Activated naive CD4-positive, alpha-beta T cell treated with anti-CD3 and anti-CD28 coated beads, Interleukin-2, amount 10 ng/mL, durations not matched to agents 7 days and 5 days (primary cell): ENCODE results near the gene ASB8.
A peak's percentile ranks its signal among the peaks of the same experiment; 100 is the strongest.
"Not testable (repeated sequence)": the region's sequence is repeated elsewhere in the genome, so short reads cannot be mapped to it uniquely, and the experiment has no call there.

Experiments used
- CTCF ChIA-PET: fragments of 350-600 bp; sonication (Branson Sonifier 250); formaldehyde crosslinking; loops from one replicate; lab custom pipeline; 2021; ENCODE audit warnings: antibody characterized with exemption; lab: Charles Lee
- DNase-seq: peaks from one replicate; pipeline ENCODE4 v3.0.0-alpha.2; 2020
- H3K27ac Mint-ChIP-seq: one replicate; pipeline ENCODE4 v1.8.0; 2021; ENCODE audit warnings: mild to moderate bottlenecking, moderate library complexity, mixed read lengths
- H3K27me3 Mint-ChIP-seq: one replicate; pipeline ENCODE4 v1.8.0; 2021; ENCODE audit warnings: mild to moderate bottlenecking, mixed read lengths
- H3K36me3 Mint-ChIP-seq: one replicate; pipeline ENCODE4 v1.8.0; 2021; ENCODE audit warnings: mixed read lengths
- H3K4me1 Mint-ChIP-seq: one replicate; pipeline ENCODE4 v1.8.0; 2021; ENCODE audit warnings: mixed read lengths
- H3K4me3 Mint-ChIP-seq: one replicate; pipeline ENCODE4 v1.8.0; 2021; ENCODE audit warnings: mild to moderate bottlenecking, moderate library complexity, mixed read lengths
- H3K9me3 Mint-ChIP-seq: one replicate; pipeline ENCODE4 v1.8.0; 2021; ENCODE audit warnings: mixed read lengths

Gene ASB8

DNA sequence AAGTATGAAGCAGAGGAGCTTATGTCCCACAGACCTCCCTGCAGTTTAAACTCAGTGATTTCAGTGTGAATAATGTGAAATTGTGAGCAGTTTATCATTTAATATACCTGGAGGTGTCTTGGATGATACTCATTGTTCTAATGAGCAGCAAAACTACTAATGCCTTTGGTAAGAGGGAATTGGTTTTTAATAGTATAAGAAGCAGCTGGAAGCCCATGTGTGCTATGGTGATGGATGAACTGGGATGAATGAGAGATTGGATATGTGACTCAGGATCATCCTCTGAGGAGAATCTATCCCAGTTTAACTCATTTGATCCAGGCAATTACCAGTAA is 19.1 kb upstream of the ASB8 start:
- H3K4me1 Mint-ChIP-seq = peaks cover 12% of the 10 kb centered on the region
- no peaks in the 10 kb centered on the region for H3K9me3 Mint-ChIP-seq
- no peak for DNase-seq
- no peaks in the 10 kb centered on the region for H3K36me3 Mint-ChIP-seq
- H3K27ac Mint-ChIP-seq = no peak overlapping the region
- peaks cover 37% of the 10 kb centered on the region for H3K27me3 Mint-ChIP-seq
- no peak overlapping the region for H3K4me3 Mint-ChIP-seq
- CTCF ChIA-PET = interaction anchor here (1.4 to 2.7 kb wide), 2 partner anchors 13 to 21 kb away, joined by 6 to 7 read pairs; no protein-coding TSS in a partner anchor

DNA sequence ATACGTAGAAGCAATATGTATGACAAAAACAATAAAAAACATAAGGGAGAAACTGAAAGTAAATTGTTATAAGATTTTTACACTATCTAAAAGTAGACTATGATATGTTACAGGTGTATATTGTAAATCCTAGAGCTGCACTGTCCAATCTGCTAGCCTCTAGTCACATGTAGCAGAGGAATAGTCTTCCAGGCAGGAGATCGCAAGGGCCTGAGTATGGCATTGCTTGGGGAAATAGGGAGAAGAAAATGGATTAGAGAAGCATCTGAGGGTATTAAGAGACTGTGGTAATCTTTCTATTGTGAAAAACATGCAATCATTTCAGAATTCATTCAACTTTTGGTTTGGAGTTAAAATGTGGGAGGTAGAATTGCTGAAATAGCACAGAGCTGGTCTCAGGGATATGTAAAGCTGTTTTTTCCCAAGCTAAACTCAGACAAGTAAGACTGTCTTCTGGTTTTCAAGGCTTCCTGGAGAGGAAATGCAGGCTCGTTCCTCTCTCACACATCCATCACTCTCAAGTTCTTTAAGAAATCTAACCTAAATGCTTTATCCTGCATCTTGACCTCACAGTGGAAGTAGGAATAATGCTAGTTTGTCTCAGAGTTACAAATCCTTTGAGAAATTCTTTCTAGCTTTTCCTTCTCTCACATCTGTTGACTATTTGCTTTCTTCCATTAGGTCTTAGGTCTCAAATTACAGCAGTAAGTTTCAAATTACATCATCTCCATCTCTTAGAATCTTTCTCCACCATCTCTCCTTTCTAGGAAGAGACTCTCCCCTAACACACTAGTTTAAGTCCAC is 18.5 kb upstream of the ASB8 start:
- Mint-ChIP-seq H3K27ac (no peak overlapping the region), H3K36me3 (no peaks in the 10 kb centered on the region), H3K4me1 (peaks cover 12% of the 10 kb centered on the region), H3K9me3 (no peaks in the 10 kb centered on the region), H3K27me3 (peaks cover 31% of the 10 kb centered on the region), H3K4me3 (no peak overlapping the region)
- CTCF ChIA-PET = interaction anchor here (0.7 to 1.4 kb wide), 2 partner anchors 22 to 24 kb away, joined by 3 to 6 read pairs; no protein-coding TSS in a partner anchor
- no peak for DNase-seq

DNA sequence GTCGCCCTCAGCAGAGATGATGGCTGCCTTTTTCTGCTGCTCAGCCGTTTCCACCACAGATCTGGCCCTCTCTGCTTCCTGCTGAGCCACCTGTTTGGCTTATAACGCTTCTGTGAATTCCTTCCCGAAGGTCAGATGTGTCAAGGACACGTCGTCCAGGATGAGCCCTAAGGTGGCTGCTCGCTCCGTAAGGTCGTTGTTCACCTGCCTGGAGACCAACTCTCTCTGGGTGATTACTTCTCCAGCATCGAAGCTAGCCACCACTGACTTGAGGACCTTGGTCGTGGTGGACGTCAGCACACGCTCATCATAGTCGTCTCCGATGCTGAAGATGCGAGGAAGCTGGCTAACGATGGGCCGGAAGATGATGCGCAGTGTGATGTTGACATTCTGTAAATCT is 11.7 kb upstream of the ASB8 start:
- no peak for DNase-seq
- Mint-ChIP-seq H3K4me3 (no peak overlapping the region), H3K27ac (no peak overlapping the region), H3K27me3 (peaks cover 9% of the 10 kb centered on the region), H3K4me1 (no peaks in the 10 kb centered on the region), H3K36me3 (no peaks in the 10 kb centered on the region), H3K9me3 (no peaks in the 10 kb centered on the region)
- CTCF ChIA-PET = interaction anchor here (1.7 to 3.5 kb wide), 2 partner anchors 14 to 18 kb away, joined by 5 to 8 read pairs; partner anchors contain the start of gene CCDC184

DNA sequence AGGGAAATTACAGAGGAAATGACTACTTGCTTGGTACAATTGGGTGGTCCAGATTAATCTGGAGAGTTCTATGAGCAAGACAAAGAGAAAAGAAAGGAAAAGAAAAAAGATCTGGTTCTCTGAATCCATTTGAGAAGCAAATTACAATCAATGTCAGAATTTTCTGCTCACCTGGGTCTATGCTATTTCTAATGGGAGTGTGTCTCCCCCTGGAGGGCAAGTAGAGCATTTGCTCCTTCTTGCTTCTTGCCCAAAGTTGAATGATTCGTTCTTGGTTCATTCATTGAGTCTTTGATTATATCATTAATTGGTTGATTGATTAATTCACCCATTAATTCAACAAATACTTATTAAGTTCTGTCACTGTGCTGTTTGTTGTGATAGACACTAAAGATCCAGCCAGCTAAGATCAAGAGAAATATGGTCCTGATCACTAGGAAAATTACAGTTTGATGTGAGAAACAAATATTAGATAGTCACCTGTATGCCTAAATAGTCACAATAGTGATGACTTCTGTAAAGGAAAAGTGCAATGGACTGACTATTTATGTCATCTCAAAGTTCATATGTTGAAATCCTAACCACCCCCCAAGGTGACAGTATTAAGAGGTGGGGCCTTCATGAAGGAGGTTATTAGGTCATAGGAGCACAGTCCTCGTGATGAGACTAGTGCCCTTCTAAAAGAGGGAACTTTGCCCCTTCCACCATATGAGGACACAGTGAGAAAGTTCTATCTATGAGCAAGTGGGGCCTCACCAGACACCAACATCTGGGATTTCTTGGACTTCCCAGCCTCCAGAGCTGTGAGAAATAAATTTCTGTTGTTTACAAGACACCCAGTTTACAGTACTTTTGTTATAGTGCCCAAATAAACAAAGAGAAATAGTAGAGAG is 8.0 kb upstream of the ASB8 start:
- no peaks in the 10 kb centered on the region for H3K9me3 Mint-ChIP-seq
- H3K27me3 Mint-ChIP-seq = peaks cover 25% of the 10 kb centered on the region
- H3K27ac Mint-ChIP-seq = no peak overlapping the region

DNA sequence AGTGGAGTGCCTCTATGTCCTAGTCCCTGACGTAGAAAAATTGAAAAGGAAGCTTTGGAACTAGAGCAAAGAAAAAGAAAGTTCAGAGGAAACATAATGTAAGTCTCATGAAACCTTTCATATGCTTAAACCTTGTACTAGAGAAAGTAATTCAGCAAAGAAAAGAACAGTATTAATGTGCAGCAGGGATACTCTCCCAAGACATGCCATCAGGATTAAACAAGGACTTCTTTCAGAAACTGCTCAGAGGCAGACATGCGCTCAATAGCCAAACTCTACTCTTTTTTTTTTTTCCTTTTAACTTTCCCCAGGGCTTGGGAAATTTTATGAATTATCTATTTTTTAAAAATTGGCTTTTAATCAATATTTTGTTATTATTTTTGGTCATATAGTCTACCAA is 7.1 kb upstream of the ASB8 start:
- Mint-ChIP-seq H3K27ac (no peak overlapping the region), H3K4me3 (no peak overlapping the region), H3K36me3 (no peaks in the 10 kb centered on the region), H3K4me1 (peaks cover 5% of the 10 kb centered on the region), H3K9me3 (no peaks in the 10 kb centered on the region), H3K27me3 (peaks cover 25% of the 10 kb centered on the region)
- CTCF ChIA-PET = interaction anchor here (0.6 to 3.3 kb wide), 13 partner anchors 12 to 453 kb away, joined by 3 to 10 read pairs (median 4); partner anchors contain the start of gene TMEM106C
- no peak for DNase-seq

More for the DNA sequence above, 8.0 kb upstream of the ASB8 start:
- Mint-ChIP-seq H3K4me3 (no peak overlapping the region), H3K36me3 (no peaks in the 10 kb centered on the region), H3K4me1 (peaks cover 5% of the 10 kb centered on the region)
- peak; percentile 69 for DNase-seq
- CTCF ChIA-PET = interaction anchor here (0.6 to 3.3 kb wide), 19 partner anchors 8 to 631 kb away, joined by 3 to 10 read pairs (median 4); partner anchors contain the start of genes ASB8 and TMEM106C

DNA sequence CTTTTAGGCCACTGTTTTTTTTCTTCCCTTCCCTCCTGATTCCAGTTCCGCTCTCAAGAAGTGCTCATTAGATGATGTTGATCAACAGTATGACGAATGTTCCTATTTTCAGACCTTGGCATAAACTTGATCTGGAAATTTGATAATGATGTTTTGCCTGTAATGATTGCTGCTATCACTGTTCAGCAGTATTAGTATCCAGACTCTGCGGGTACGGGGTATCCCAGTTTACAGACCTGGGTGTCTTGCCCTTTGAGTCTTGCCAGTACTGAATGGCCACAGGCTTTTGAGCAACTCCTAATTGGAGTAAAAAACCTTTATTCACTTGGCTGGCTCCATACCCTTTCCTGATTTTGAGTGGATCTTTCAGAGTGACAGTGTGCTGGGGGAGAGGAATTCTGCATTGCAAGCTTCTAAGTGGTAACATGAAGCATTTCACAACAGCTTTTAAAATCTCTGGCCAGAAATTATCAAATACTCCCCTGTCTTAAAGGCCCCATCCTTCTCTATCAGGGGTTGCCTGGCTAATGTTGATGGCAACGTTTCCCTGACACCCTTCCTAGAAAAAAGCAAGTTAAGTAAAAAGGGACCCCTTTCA is 5.9 kb upstream of the ASB8 start:
- Mint-ChIP-seq H3K4me3 (no peak overlapping the region), H3K27ac (no peak overlapping the region), H3K4me1 (peaks cover 12% of the 10 kb centered on the region), H3K9me3 (no peaks in the 10 kb centered on the region), H3K27me3 (peaks cover 20% of the 10 kb centered on the region), H3K36me3 (no peaks in the 10 kb centered on the region)
- no peak for DNase-seq
- CTCF ChIA-PET = interaction anchor here (0.6 to 3.3 kb wide), 8 partner anchors 11 to 455 kb away, joined by 3 to 10 read pairs (median 4); partner anchors contain the start of gene CCDC184

DNA sequence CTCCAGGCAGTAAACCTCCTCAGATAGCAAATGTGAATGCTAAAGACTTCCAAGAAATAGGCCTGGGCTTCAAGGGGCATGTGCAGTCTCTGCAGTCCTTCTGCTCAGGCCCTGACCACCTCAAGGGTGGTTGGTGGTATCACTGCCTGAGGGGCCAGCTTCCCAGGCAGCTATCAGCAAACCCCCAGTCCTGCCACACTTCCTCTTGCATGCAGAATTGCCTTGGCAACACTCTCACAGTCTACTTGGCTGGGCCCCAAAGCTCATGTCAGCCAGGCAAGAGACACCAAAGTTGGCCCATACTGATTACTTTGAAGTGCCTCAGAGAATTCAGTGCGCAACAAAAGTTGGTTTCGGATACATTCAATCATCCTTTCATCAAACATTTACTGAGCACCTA is 3.5 kb upstream of the ASB8 start:
- CTCF ChIA-PET = interaction anchor here (1.2 kb wide), 1 partner anchor 22 kb away, joined by 3 read pairs; no protein-coding TSS in a partner anchor
- Mint-ChIP-seq H3K27ac (no peak overlapping the region), H3K4me1 (peaks cover 32% of the 10 kb centered on the region), H3K36me3 (peaks cover 6% of the 10 kb centered on the region), H3K4me3 (no peak overlapping the region), H3K27me3 (peaks cover 16% of the 10 kb centered on the region), H3K9me3 (no peaks in the 10 kb centered on the region)
- no peak for DNase-seq

DNA sequence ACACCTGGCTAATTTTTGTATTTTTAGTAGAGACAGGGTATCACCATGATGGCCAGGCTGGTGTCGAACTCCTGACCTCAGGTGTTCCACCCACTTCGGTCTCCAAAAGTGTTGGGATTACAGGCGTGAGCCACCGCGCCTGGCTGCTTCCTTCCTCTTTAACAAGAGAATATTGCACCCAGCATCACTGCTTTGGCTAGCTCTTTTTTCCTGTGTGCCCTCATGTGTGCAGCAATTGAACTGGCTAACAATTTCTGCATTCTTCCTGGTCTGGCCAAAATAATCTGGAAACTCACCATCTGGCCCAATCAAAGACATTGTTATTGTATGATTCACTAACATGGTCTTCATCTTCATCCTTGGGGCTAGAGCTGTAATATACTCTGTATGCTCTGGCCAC is 2.7 kb upstream of the ASB8 start:
- CTCF ChIA-PET = interaction anchor here (0.7 to 1.2 kb wide), 2 partner anchors 23 to 113 kb away, joined by 3 read pairs; no protein-coding TSS in a partner anchor
- Mint-ChIP-seq H3K27me3 (peaks cover 16% of the 10 kb centered on the region), H3K9me3 (no peaks in the 10 kb centered on the region), H3K36me3 (peaks cover 6% of the 10 kb centered on the region), H3K4me1 (peaks cover 32% of the 10 kb centered on the region), H3K4me3 (no peak overlapping the region), H3K27ac (no peak overlapping the region)
- DNase-seq = no peak

DNA sequence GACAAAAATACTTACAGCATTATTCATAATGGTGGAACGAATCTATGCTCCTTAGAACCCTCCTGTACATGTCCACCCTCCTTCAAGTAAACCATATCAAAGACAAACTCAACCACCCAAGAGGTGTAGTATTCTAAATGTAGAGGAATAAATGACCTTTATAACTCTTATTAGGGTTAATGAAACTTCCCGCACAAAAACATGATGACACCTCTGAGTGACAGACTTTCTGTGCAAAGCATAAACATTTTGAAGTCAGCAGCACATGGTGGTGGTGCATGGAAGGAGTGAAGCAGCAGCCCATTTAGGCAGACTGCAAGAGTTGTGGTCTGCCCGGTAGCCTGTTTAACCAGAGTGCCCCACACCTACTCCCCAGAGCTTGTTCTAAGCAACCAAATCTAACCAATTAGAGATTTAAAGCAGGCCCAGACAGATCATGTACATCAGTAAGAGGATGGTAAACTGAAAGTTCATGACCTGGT is 615 bp upstream of the ASB8 start:
- Mint-ChIP-seq H3K27ac (peak overlapping the region; percentile 98), H3K36me3 (peaks cover 14% of the 10 kb centered on the region), H3K27me3 (peaks cover 11% of the 10 kb centered on the region), H3K4me3 (peak overlapping the region; percentile 95), H3K9me3 (no peaks in the 10 kb centered on the region), H3K4me1 (peaks cover 43% of the 10 kb centered on the region)
- CTCF ChIA-PET = interaction anchor here (0.7 to 2.5 kb wide), 11 partner anchors 8 to 415 kb away, joined by 3 to 9 read pairs (median 3); partner anchors contain the start of genes CCDC184 and VDR
- DNase-seq = peak; percentile 33

DNA sequence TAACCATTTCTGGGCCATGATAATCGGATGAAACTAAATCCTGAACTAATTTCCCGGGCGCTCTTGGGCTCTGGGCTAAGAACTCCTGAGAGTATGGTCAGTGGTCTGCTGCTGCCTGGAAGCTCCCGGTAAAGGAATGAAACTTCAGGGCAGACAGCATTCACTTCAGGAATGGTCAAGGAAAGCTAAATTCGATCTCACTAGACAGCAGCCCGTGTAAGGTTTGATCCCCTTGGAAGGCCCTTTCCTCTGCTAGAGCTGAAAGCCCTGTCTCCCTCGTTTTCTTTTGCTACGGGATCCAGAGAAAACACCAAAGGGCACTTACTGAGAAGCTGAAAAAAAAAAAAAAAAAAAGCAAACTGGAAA is 680 bp downstream of the ASB8 start:
- Mint-ChIP-seq H3K4me1 (peaks cover 44% of the 10 kb centered on the region), H3K9me3 (no peaks in the 10 kb centered on the region), H3K27me3 (peaks cover 4% of the 10 kb centered on the region), H3K4me3 (peak overlapping the region; percentile 95), H3K27ac (peak overlapping the region; percentile 98), H3K36me3 (peaks cover 23% of the 10 kb centered on the region)
- DNase-seq = no peak
- CTCF ChIA-PET = interaction anchor here (1.3 to 2.5 kb wide), 3 partner anchors 26 to 390 kb away, joined by 3 to 9 read pairs (median 6); partner anchors contain the start of gene CCDC184

DNA sequence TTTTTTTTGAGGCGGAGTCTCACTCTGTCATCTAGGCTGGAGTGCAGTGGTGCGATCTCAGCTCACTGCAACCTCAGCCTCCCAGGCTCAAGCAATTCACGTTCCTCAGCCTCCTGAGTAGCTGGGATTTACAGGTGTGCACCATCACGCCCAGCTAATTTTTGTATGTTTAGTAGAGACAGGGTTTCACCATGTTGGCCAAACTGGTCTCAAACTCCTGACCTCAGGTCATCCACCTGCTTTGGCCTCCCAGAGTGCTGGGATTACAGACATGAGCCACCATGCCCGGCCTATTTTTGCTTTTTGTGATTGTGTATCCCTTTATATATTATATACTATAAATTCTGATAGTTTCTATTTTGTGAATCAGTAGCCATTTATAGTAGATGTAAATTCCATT is 1.5 kb downstream of the ASB8 start:
- peak overlapping the region; percentile 95 for H3K4me3 Mint-ChIP-seq
- H3K27ac Mint-ChIP-seq = peak overlapping the region; percentile 98

DNA sequence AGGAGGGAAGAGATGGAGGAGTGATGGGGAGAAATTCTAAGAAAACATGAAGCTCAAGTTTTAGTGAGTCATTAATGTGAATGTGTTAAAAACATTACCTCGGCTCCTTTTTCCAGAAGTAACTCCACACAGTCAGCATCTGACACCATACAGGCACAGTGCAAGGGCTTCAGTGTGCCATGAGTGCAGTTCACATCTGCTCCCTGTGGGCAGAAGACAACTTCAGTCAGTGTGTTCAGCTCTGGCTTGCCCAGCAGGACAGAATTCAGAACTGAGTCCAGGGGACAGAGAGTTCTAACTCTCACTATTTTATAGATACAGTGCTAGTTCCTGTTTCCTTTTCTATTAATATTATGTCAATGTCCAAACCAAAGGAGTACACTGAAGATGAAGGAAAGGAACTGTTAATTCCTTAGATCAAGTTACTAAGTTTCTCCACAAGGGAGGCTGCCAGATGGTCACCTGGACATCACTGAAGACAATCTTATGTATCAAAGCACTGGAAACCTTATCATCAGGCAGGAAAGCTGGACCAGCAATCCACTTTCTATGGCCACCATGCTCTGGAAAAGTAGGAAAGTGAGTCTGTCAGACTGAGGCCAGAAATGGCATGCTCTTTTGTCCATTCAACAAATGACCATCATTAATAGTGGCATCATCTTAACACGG is 6.1 kb downstream of the ASB8 start:
- CTCF ChIA-PET = no interaction called here

More for the DNA sequence above, 1.5 kb downstream of the ASB8 start:
- H3K27me3 Mint-ChIP-seq, H3K9me3 Mint-ChIP-seq, CTCF ChIA-PET, DNase-seq: not testable (repeated sequence)
- peaks cover 27% of the 10 kb centered on the region for H3K36me3 Mint-ChIP-seq
- H3K4me1 Mint-ChIP-seq = peaks cover 40% of the 10 kb centered on the region

DNA sequence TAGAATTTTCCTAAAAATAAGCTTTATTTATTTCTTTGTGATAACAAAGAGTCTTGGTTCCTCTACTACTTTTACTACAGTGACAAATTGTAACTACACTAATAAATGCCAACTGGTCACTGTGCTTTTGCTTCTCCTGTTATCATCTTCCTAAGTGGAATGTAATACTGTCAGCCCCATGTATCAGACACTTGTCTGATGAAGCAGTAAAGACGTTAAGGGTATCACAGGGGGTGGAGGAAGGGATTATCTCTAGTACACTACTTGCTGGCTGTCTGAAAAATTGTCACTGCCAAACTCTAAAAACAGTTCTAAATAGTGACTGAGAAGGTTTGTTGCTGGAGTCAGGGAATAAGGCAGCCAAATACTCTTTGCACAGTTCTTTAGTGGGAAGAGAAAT is 11.3 kb downstream of the ASB8 start:
- H3K27ac Mint-ChIP-seq = no peak overlapping the region
- H3K4me3 Mint-ChIP-seq = no peak overlapping the region
- H3K36me3 Mint-ChIP-seq = peaks cover 46% of the 10 kb centered on the region

More for the DNA sequence above, 6.1 kb downstream of the ASB8 start:
- Mint-ChIP-seq H3K9me3 (no peaks in the 10 kb centered on the region), H3K4me3 (no peak overlapping the region), H3K27ac (peak overlapping the region; percentile 58), H3K27me3 (no peaks in the 10 kb centered on the region), H3K4me1 (peaks cover 14% of the 10 kb centered on the region), H3K36me3 (peaks cover 49% of the 10 kb centered on the region)
- DNase-seq = no peak

More for the DNA sequence above, 11.3 kb downstream of the ASB8 start:
- Mint-ChIP-seq H3K9me3 (no peaks in the 10 kb centered on the region), H3K4me1 (no peaks in the 10 kb centered on the region), H3K27me3 (no peaks in the 10 kb centered on the region)
- DNase-seq = no peak
- CTCF ChIA-PET = no interaction called here
